Neutrophil (primary cell): ENCODE data around the gene DOCK11.

Source experiments
- H3K27ac ChIP-seq: fragments of 200-600 bp; sonication (generic); 2 replicates; pipeline ENCODE4 v1.5.1; 2016; ENCODE audit warnings: mild to moderate bottlenecking, moderate library complexity
- H3K27me3 ChIP-seq: fragments of 200-600 bp; sonication (generic); 2 replicates; pipeline ENCODE4 v1.6.0; 2016; ENCODE audit warnings: mild to moderate bottlenecking
- H3K36me3 ChIP-seq: fragments of 200-600 bp; sonication (generic); 2 replicates; pipeline ENCODE4 v1.5.1; 2017
- H3K4me1 ChIP-seq, 2 experiments: fragments of 200-600 bp in 1 of 2; sonication (generic) in 1 of 2; 1 replicate in 1 of 2; 2 replicates in 1 of 2; pipeline versions ENCODE4 v1.5.1 to v1.6.1; 2013 to 2016; ENCODE audit warnings: low read depth in 1 of 2, low read length in 1 of 2, mild to moderate bottlenecking in 1 of 2, moderate library complexity in 1 of 2; ENCODE audit not compliant: control insufficient read depth in 1 of 2, insufficient read depth in 1 of 2
- H3K4me3 ChIP-seq, 2 experiments: fragments of 200-600 bp in 1 of 2; sonication (generic) in 1 of 2; 1 replicate in 1 of 2; 2 replicates in 1 of 2; pipeline ENCODE4 v1.5.1; 2013 to 2016; ENCODE audit warnings: low read depth in 1 of 2, low read length in 1 of 2, mild to moderate bottlenecking in 1 of 2, moderate library complexity in 1 of 2
- H3K9me3 ChIP-seq: fragments of 200-600 bp; sonication (generic); 2 replicates; pipeline ENCODE4 v1.5.1; 2016
- CTCF ChIP-seq: fragments of 200-600 bp; sonication (generic); IDR thresholded peaks from 2 replicates; pipeline ENCODE4 v1.5.1; 2016; ENCODE audit warnings: antibody characterized with exemption

Gene DOCK11

GRCh38 chrX:118717678-118718391, 222.2 kb downstream of the DOCK11 start:
- Histone ChIP-seq H3K27me3 (no peaks in the 10 kb centered on the region), H3K36me3 (no peaks in the 10 kb centered on the region), H3K27ac (peak overlapping the region; percentile 91), H3K9me3 (no peaks in the 10 kb centered on the region), H3K4me3 (peak overlapping the region; percentile 41 to 43), H3K4me1 (peaks cover 33 to 39% of the 10 kb centered on the region in 2 experiments)
- TF ChIP-seq CTCF, result no peak

DNA sequence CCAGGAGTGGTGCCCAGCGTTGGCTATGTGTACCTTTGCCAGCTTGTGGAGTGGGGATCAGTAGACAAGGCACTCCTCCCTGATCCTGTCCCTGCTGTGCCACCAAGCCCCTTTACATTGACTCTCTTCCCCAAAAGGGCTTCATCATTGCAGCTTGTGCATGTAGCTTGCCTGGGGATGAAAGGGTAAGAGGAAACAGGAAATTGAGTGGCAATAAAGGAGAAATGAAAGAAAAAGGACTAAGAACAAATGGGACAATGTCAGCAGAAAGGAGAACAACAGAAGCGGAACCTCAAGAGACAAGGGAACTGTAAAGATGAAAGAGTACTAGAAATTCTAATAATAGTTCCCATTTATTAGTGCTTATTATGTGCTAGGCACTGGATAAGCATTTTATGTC, 223.1 kb downstream of the DOCK11 start:
- Histone ChIP-seq H3K4me3 (peak overlapping the region; percentile 41 to 43), H3K9me3 (no peaks in the 10 kb centered on the region), H3K27ac (peak overlapping the region; percentile 91), H3K4me1 (peaks cover 33 to 47% of the 10 kb centered on the region in 2 experiments), H3K36me3 (no peaks in the 10 kb centered on the region), H3K27me3 (no peaks in the 10 kb centered on the region)
- no peak for TF ChIP-seq CTCF

DNA sequence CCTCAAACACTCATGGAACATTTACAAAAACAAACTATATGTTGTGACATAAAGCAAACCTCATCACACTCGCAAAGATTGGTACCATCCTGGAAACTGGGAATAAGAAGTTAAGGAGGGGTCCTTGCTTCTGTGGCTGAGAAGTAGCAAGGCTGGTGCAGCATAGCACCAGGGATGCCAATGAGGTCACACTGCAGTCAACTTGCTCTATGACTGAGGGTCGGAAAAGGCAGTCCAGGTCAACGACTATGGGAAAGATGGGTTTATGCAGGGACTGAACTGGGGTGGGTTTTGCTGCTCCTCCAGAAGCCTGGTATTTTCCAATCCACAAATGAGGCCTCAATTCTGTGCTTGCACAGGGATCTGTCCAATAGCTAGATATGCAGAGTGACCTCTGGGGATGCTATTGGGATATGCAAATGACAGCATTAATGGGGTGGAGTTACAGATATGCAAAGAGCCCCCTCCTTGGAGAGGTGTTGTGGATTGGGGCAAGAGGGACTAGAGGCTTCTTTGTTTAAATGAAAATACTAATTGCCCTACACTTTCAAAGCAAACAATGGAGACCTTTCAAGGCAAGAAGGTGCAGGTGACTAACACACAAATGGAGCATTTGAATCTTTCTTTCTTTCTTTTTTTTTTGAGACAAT, 224.6 kb downstream of the DOCK11 start:
- H3K36me3 ChIP-seq, result no peaks in the 10 kb centered on the region
- H3K27ac ChIP-seq, result no peak overlapping the region
- no peak overlapping the region for H3K4me3 ChIP-seq
- no peaks in the 10 kb centered on the region for H3K9me3 ChIP-seq
- H3K4me1 ChIP-seq, result peaks cover 47 to 61% of the 10 kb centered on the region in 2 experiments
- TF ChIP-seq CTCF, result no peak
- no peaks in the 10 kb centered on the region for H3K27me3 ChIP-seq

DNA sequence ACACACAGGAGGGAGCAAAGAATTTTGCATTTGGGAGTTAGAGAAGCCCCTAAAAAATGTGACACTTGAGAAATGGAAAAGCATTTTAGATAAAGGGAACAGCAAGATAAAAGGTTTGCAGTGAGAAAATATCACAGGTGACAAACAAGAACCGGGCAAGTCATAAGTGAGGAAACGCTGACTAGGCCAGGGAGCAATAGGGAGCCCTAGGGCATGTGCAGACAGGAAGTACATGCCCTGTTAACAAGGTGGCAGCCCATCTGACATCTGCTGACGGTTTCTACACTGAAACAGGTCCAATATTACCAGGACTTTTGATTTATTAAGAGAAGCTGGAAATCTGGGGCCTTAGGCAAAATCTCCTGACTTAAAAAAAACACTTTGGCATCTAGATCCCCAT, 227.8 kb downstream of the DOCK11 start:
- Histone ChIP-seq H3K27ac (no peak overlapping the region), H3K4me1 (peaks cover 38 to 64% of the 10 kb centered on the region in 2 experiments), H3K36me3 (no peaks in the 10 kb centered on the region), H3K4me3 (no peak overlapping the region), H3K27me3 (no peaks in the 10 kb centered on the region), H3K9me3 (no peaks in the 10 kb centered on the region)
- no peak for TF ChIP-seq CTCF

GRCh38 chrX:118724365-118724764, 228.8 kb downstream of the DOCK11 start:
- Histone ChIP-seq H3K4me1 (peaks cover 30 to 64% of the 10 kb centered on the region in 2 experiments), H3K4me3 (no peak overlapping the region)

More at GRCh38 chrX:118724365-118724764, 228.8 kb downstream of the DOCK11 start:
- no peaks in the 10 kb centered on the region for H3K36me3 ChIP-seq
- no peaks in the 10 kb centered on the region for H3K27me3 ChIP-seq
- H3K27ac ChIP-seq, result peak overlapping the region; percentile 10
- TF ChIP-seq CTCF, result no peak
- H3K9me3 ChIP-seq, result no peaks in the 10 kb centered on the region
